Suppressor macrophage treated with lipopolysaccharide for 4 hours (primary cell): ENCODE measurements around the gene ACSM5.

Source experiments
- DNase-seq: peaks from one replicate; pipeline ENCODE4 v3.0.0-alpha.2; 2020

Gene ACSM5

GRCh38 chr16:20409398-20410120 is at the start of gene ACSM5:
ACSM5 (plus strand) TSS chr16:20409534; CDS start chr16:20411485, 1,951 bp downstream.
- DNase-seq = peak; percentile 69

- no peak for DNase-seq
Measured at GRCh38 chr16:20359997-20360396, 49.3 kb upstream of the ACSM5 start.

- DNase-seq = no peak
Measured at GRCh38 chr16:20363191-20363590, 46.1 kb upstream of the ACSM5 start.

- DNase-seq = no peak
Measured at GRCh38 chr16:20364051-20364450, 45.3 kb upstream of the ACSM5 start.

GRCh38 chr16:20369452-20370054 is 39.8 kb upstream of the ACSM5 start:
- DNase-seq = no peak

GRCh38 chr16:20372701-20373100 is 36.6 kb upstream of the ACSM5 start:
- DNase-seq = no peak

GRCh38 chr16:20377181-20377580 is 32.2 kb upstream of the ACSM5 start:
- DNase-seq = no peak

- DNase-seq = no peak
Measured at GRCh38 chr16:20380782-20381181, 28.6 kb upstream of the ACSM5 start.

GRCh38 chr16:20382202-20382948 is 27.0 kb upstream of the ACSM5 start:
- DNase-seq = no peak

GRCh38 chr16:20383106-20384029 is 26.0 kb upstream of the ACSM5 start:
- DNase-seq = peak; percentile 65

- peak; percentile 76 for DNase-seq
Measured at GRCh38 chr16:20385844-20386832, 23.2 kb upstream of the ACSM5 start.

- no peak for DNase-seq
Measured at GRCh38 chr16:20387978-20388377, 21.4 kb upstream of the ACSM5 start.

GRCh38 chr16:20388854-20389253 is 20.5 kb upstream of the ACSM5 start:
- no peak for DNase-seq

GRCh38 chr16:20391045-20391444 is 18.3 kb upstream of the ACSM5 start:
- DNase-seq = no peak

GRCh38 chr16:20393801-20394577 is 15.3 kb upstream of the ACSM5 start:
- DNase-seq = no peak

- no peak for DNase-seq
Measured at GRCh38 chr16:20395946-20396345, 13.4 kb upstream of the ACSM5 start.

- DNase-seq = no peak
Measured at GRCh38 chr16:20396846-20397467, 12.4 kb upstream of the ACSM5 start.

GRCh38 chr16:20397468-20398074 is 11.8 kb upstream of the ACSM5 start:
- DNase-seq = no peak

GRCh38 chr16:20398603-20399002 is 10.7 kb upstream of the ACSM5 start:
- no peak for DNase-seq

GRCh38 chr16:20399185-20399584 is 10.1 kb upstream of the ACSM5 start:
- no peak for DNase-seq
